ENCODE data around the gene ZFAND3.

ZFAND3 gene

GRCh38 chr6:37827603-37828265 lies 8.2 kb downstream of the ZFAND3 start:
- DNase-seq, result no peak

GRCh38 chr6:37830225-37830624 lies 10.7 kb downstream of the ZFAND3 start:
- DNase-seq, result no peak

- no peak for DNase-seq
Observed at GRCh38 chr6:37831457-37831856, 11.9 kb downstream of the ZFAND3 start.

GRCh38 chr6:37835923-37836322 lies 16.4 kb downstream of the ZFAND3 start:
- no peak for DNase-seq

- DNase-seq, result no peak
Observed at GRCh38 chr6:37838219-37838921, 18.8 kb downstream of the ZFAND3 start.

- no peak for DNase-seq
Observed at GRCh38 chr6:37840143-37840939, 20.8 kb downstream of the ZFAND3 start.

GRCh38 chr6:37840940-37841300 lies 21.4 kb downstream of the ZFAND3 start:
- DNase-seq, result no peak

GRCh38 chr6:37845026-37845911 lies 25.7 kb downstream of the ZFAND3 start:
- no peak for DNase-seq

- no peak for DNase-seq
Observed at GRCh38 chr6:37845930-37846329, 26.4 kb downstream of the ZFAND3 start.

GRCh38 chr6:37847704-37848103 lies 28.2 kb downstream of the ZFAND3 start:
- DNase-seq, result no peak

- no peak for DNase-seq
Observed at GRCh38 chr6:37848371-37848770, 28.8 kb downstream of the ZFAND3 start.

- DNase-seq, result no peak
Observed at GRCh38 chr6:37850260-37850659, 30.7 kb downstream of the ZFAND3 start.

GRCh38 chr6:37850728-37851285 lies 31.3 kb downstream of the ZFAND3 start:
- no peak for DNase-seq

- no peak for DNase-seq
Observed at GRCh38 chr6:37851997-37852524, 32.5 kb downstream of the ZFAND3 start.

- no peak for DNase-seq
Observed at GRCh38 chr6:37856285-37856684, 36.8 kb downstream of the ZFAND3 start.

GRCh38 chr6:37858363-37858762 lies 38.8 kb downstream of the ZFAND3 start:
- no peak for DNase-seq

- no peak for DNase-seq
Observed at GRCh38 chr6:37860226-37860839, 40.8 kb downstream of the ZFAND3 start.

GRCh38 chr6:37861452-37861851 lies 41.9 kb downstream of the ZFAND3 start:
- DNase-seq, result no peak

GRCh38 chr6:37862430-37862829 lies 42.9 kb downstream of the ZFAND3 start:
- no peak for DNase-seq

GRCh38 chr6:37862992-37863391 lies 43.5 kb downstream of the ZFAND3 start:
- DNase-seq, result no peak

- DNase-seq, result no peak
Observed at GRCh38 chr6:37864250-37864649, 44.7 kb downstream of the ZFAND3 start.

GRCh38 chr6:37865504-37865903 lies 46.0 kb downstream of the ZFAND3 start:
- DNase-seq, result no peak
